NCI-H1092 (cell line): Measurements from ENCODE around the gene ZNF835.
A peak's percentile ranks its signal among the peaks of the same experiment; 100 is the strongest.

Source experiments
- DNase-seq: peaks from one replicate; lab custom pipeline; 2025; lab: John Stamatoyannopoulos, UW

ZNF835 gene

GRCh38 chr19:56661248-56661647 lies 10.3 kb downstream of the ZNF835 start:
- DNase-seq = no peak

GRCh38 chr19:56660381-56661107 lies 11.0 kb downstream of the ZNF835 start:
- peak; percentile 23 for DNase-seq

- DNase-seq = no peak
These were observed 17.4 kb downstream of the ZNF835 start for GRCh38 chr19:56654151-56654550.

- no peak for DNase-seq
These were observed 28.0 kb downstream of the ZNF835 start for GRCh38 chr19:56643460-56643955.

- no peak for DNase-seq
These were observed 28.7 kb downstream of the ZNF835 start, which contains the start of gene SMIM17 for GRCh38 chr19:56642711-56643459. TSS of gene SMIM17 (plus strand) at chr19:56643159. CDS start at chr19:56645668, 2,509 bp downstream.

GRCh38 chr19:56639217-56639616 lies 32.3 kb downstream of the ZNF835 start:
- DNase-seq = no peak

- no peak for DNase-seq
These were observed 33.5 kb downstream of the ZNF835 start for GRCh38 chr19:56637976-56638555.

- DNase-seq = no peak
These were observed 38.5 kb downstream of the ZNF835 start for GRCh38 chr19:56633021-56633420.

- DNase-seq = no peak
These were observed 45.8 kb downstream of the ZNF835 start for GRCh38 chr19:56625708-56626107.

GRCh38 chr19:56623006-56623405 lies 48.6 kb downstream of the ZNF835 start:
- DNase-seq = no peak

GRCh38 chr19:56622374-56622773 lies 49.2 kb downstream of the ZNF835 start:
- no peak for DNase-seq

- DNase-seq = no peak
These were observed 52.4 kb downstream of the ZNF835 start for GRCh38 chr19:56619121-56619520.

GRCh38 chr19:56617531-56617930 lies 54.0 kb downstream of the ZNF835 start:
- DNase-seq = no peak

GRCh38 chr19:56613639-56614038 lies 57.9 kb downstream of the ZNF835 start:
- no peak for DNase-seq

- no peak for DNase-seq
These were observed 58.8 kb downstream of the ZNF835 start for GRCh38 chr19:56612737-56613136.
